HG03159 (cell line): ENCODE results near the gene RPS4Y2.

Experiments
- ATAC-seq: cut with Tn5 transposase; IDR thresholded peaks from one replicate; pipeline ENCODE4 v1.9.1; 2021; ENCODE audit warnings: mild to moderate bottlenecking, moderate library complexity; ENCODE audit not compliant: unreplicated experiment

RPS4Y2 gene

DNA sequence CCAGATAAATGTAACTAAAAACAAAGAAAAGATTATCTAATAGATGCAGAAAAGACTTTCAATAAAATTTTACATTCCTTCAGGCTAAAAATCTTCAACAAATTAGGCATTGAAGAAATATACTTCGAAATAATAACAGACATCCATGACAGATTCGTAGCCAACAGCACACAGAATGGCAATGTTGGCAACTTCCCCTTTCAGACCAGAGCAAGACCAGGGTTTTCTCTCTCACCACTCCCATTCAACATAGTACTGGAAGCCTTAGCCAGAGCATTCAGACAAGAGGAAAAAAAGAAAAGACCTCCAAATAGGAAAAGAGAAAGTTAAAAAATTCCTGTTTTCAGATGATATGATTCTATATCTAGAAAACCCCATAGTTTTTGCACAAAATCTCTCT is 61.2 kb downstream of the RPS4Y2 start:
- no peak for ATAC-seq
